Measurements from ENCODE around the gene AGPAT1.
A peak's percentile ranks its signal among the peaks of the same experiment; 100 is the strongest.
"Not testable (repeated sequence)": the region's sequence is repeated elsewhere in the genome, so short reads cannot be mapped to it uniquely, and the experiment has no call there.

Gene AGPAT1

DNA sequence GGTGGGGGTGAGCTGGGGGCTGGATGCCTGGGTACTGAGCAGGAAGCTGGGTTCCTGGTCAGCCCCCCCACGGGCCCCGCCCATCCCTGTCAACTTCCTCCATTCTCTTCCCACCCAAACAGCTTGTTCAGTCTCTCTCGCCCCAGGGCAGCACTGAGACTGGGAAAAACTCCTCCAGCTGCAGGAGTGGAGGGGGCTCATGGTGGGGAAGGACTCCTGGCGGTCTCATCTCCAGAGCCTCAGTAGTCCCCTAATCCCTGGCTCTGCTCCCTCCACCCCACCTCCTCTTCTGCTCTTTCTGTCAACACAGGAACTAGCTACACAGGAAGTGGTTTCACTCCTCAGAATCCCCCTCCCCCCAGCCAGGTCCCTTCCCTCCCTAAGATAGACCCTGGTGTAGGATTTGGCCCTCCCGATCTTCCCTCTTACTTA is 16.7 kb upstream of the AGPAT1 start, which contains the start of gene GPSM3:
Gene GPSM3, minus strand, starts transcription at position 36 of the 432 bp plus-strand sequence. CDS start 130 bp downstream, outside the sequence.
- peak within 1 kb of the TSS; percentile 97 for H3K27ac Mint-ChIP-seq
- peaks cover 59% of the 10 kb centered on the region for H3K4me1 Mint-ChIP-seq (ENCODE audit: low read depth)
- H3K36me3 Mint-ChIP-seq, result peaks cover 3% of the 10 kb centered on the region

DNA sequence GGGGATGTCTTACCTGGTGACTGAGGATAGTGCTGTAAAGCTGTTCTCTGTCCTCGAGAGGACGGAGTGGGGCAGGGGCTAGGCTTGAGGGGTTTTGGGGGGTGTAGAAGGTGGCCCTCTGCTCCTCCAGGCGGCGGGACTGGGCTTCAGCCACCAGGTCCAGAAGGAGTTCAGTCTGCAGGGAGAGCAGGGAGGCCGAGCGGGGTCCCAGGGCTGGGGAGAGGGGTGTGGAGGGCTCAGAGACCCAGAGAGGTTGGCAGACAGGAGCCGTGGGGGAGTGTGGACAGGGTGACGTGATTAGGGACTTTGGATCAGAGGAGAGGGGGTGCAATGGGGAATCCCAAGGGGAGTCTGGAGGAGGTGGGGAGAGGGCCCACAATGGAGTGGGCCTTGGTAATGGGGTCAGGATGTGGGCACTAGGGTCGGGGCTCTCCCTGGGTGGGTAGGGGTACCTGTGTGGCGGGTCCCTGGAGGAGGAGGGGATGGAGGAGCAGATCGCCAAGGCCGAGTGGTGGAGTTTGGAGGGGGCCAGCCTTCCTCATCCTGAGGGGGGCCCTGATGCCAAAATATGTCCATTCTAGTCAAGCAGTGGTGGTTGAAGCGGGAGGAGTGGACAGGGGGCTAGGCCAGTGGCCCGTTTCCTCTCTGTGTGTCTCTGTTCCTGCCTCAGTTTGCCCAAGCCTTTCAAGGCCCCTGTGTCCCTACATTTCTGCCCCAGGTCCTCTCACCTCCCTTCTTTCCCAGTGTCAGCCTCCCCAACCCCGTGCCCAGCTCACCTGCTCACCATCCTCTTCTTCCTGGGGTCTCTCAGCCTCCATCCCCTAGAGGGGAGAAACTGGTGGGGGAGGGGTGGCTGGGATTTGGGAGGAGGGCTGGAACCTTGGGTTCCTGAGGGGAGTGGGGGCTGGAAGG is 16.1 kb upstream of the AGPAT1 start:
- Mint-ChIP-seq H3K27me3 (no peaks in the 10 kb centered on the region), H3K27ac (peak overlapping the region; percentile 97), H3K36me3 (peaks cover 7% of the 10 kb centered on the region), H3K4me3 (peak overlapping the region; percentile 94), H3K9me3 (ENCODE audit: low read depth) (no peaks in the 10 kb centered on the region), H3K4me1 (ENCODE audit: low read depth) (peaks cover 65% of the 10 kb centered on the region)

More for the DNA sequence above, 16.7 kb upstream of the AGPAT1 start, which contains the start of gene GPSM3:
- no peaks in the 10 kb centered on the region for H3K9me3 Mint-ChIP-seq (ENCODE audit: low read depth)
- peak within 1 kb of the TSS; percentile 94 for H3K4me3 Mint-ChIP-seq
- H3K27me3 Mint-ChIP-seq, result no peaks in the 10 kb centered on the region

DNA sequence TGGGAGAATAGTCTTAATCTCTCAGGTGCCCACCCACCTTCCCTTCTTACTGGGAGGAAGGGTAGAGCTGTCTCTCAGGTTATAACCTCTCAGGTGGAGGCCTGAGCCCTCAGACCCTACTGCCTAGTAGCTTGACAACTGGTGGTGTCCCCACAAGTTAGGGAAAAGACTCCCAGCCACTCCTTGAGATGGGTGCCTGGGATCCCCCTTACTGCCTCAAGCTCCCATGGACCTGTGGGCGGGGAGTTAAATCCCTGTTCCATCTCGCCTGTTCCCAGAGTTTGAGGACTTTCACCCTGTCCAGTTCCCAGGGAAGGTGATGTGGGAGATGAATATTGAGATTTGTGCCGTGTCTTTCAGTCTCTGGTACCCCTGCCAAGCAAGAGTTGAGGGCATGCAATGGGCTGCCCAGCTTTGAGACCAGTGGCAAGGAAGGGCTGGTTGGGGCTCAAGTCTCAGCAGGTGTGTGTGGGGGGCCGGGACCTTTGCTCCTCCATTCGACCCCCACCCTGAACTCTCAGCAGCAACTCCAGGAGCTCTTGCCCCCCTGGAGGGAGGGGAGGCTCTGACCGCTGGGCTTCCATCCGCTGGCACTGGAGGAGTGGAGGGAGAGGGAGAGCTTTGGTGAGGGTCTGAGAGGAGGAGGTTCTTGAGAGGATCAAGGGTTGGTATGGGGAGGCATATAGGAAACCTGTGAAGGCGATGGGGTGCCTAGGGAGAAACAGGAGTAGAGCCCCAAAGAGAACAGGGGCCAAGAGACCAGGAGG is 15.2 kb upstream of the AGPAT1 start:
- H3K27me3 Mint-ChIP-seq, result no peaks in the 10 kb centered on the region
- peak overlapping the region; percentile 97 for H3K27ac Mint-ChIP-seq
- H3K4me3 Mint-ChIP-seq, result peak overlapping the region; percentile 94
- no peaks in the 10 kb centered on the region for H3K9me3 Mint-ChIP-seq (ENCODE audit: low read depth)
- H3K36me3 Mint-ChIP-seq, result peaks cover 7% of the 10 kb centered on the region
- H3K4me1 Mint-ChIP-seq (ENCODE audit: low read depth), result peaks cover 70% of the 10 kb centered on the region

DNA sequence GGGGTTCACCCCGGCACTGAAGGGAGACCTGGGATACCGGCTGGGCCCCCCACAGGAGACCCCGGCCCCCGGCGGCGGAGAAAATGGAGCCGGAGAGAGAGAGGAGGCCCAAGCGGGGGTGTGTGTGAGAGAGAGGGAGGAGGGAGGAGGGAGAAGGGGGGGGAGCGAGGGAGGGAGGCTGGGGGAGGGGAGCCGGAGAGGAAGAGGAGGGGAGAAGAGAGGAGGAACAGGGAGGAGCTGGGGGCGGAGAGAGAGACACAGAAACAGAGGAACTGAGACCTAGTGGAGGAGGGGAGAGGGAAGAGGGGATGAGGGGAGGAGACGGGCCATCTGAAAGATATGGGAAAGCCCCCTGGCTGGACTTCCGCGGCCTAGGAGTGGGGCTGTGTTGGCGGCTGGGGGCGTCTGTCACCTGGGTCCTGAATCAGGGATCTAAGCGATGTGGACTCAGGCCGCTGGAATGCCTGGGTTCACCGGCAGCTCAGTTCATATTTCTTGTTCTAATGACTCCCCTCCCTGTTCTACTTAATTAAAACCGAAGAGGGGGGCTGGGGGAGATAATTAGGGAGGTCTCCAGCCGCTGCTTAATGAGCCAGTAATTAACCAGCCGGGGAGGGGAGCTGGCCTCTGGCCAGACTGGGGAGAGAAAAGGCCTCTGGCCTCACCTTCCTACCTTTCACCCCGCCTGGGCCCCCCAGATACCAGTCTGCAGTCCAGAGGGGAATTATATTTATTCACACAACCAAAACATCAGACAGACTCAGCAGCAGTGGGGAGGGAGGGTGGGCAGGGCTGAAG is 14.4 kb upstream of the AGPAT1 start, which contains the start of gene PBX2:
Gene PBX2, minus strand, starts transcription at position 149 of the 798 bp plus-strand sequence. CDS start 287 bp downstream, outside the sequence.
- peak within 1 kb of the TSS; percentile 97 for H3K27ac Mint-ChIP-seq
- no peaks in the 10 kb centered on the region for H3K27me3 Mint-ChIP-seq
- peak within 1 kb of the TSS; percentile 95 for H3K4me3 Mint-ChIP-seq
- no peaks in the 10 kb centered on the region for H3K9me3 Mint-ChIP-seq (ENCODE audit: low read depth)
- H3K4me1 Mint-ChIP-seq (ENCODE audit: low read depth), result peaks cover 75% of the 10 kb centered on the region
- H3K36me3 Mint-ChIP-seq, result peaks cover 11% of the 10 kb centered on the region

DNA sequence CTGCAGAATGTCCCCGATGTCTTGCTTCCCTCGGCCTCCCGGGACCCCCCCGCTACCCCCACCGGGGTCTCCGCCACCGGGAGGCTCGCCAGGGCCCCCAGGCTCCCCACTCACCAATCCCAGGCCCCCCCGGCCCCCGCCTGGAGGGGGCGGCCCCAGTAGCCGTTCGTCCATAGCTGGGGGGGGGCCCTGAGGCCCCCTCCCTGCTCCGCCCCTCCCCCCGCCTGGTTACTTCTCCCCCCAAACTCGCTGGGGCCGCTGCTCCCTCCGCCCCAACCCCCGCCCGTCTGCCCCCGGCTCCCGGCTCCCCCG is 13.8 kb upstream of the AGPAT1 start:
- H3K4me3 Mint-ChIP-seq, result peak overlapping the region; percentile 95
- peaks cover 11% of the 10 kb centered on the region for H3K36me3 Mint-ChIP-seq
- H3K27ac Mint-ChIP-seq, result peak overlapping the region; percentile 94

DNA sequence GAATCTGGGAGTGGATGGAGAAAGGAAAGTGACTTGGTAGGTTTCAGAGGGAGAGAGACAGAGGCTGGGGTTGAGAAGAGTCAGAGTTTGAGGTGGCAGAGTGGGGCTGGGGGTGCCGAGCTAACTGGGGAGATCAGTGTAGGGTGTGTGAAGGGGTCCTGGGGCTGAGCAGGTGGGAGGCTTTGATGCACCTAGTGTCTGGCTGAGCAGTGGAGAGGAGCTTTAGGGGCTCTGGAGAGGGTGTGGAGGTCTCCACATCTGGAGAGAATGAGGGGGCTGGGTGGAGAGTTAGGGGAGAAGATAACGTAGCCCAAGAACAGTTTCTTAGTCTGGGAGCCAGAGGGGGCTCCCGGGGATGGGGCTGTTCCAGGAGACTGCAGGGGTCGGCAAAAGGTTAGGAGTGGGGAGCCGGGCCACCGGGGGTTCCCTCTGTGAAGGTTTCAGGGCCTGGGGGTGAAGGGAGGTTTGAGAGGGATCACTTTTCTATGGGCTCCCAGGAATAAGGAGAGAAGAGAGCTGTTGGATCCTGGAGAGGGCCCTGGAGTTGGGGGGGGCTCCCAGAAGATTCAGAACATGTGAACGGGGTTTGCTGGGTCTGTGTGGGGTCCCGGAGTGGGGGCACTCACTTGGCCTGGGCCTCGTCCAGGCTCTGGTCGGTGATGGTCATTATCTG is 13.3 kb upstream of the AGPAT1 start:
- peaks cover 68% of the 10 kb centered on the region for H3K4me1 Mint-ChIP-seq (ENCODE audit: low read depth)
- no peaks in the 10 kb centered on the region for H3K27me3 Mint-ChIP-seq
- no peaks in the 10 kb centered on the region for H3K9me3 Mint-ChIP-seq (ENCODE audit: low read depth)
- H3K27ac Mint-ChIP-seq, result peak overlapping the region; percentile 94
- H3K36me3 Mint-ChIP-seq, result peaks cover 11% of the 10 kb centered on the region
- peak overlapping the region; percentile 95 for H3K4me3 Mint-ChIP-seq

More for the DNA sequence above, 13.8 kb upstream of the AGPAT1 start:
- no peaks in the 10 kb centered on the region for H3K27me3 Mint-ChIP-seq
- H3K9me3 Mint-ChIP-seq (ENCODE audit: low read depth), result no peaks in the 10 kb centered on the region
- peaks cover 72% of the 10 kb centered on the region for H3K4me1 Mint-ChIP-seq (ENCODE audit: low read depth)

DNA sequence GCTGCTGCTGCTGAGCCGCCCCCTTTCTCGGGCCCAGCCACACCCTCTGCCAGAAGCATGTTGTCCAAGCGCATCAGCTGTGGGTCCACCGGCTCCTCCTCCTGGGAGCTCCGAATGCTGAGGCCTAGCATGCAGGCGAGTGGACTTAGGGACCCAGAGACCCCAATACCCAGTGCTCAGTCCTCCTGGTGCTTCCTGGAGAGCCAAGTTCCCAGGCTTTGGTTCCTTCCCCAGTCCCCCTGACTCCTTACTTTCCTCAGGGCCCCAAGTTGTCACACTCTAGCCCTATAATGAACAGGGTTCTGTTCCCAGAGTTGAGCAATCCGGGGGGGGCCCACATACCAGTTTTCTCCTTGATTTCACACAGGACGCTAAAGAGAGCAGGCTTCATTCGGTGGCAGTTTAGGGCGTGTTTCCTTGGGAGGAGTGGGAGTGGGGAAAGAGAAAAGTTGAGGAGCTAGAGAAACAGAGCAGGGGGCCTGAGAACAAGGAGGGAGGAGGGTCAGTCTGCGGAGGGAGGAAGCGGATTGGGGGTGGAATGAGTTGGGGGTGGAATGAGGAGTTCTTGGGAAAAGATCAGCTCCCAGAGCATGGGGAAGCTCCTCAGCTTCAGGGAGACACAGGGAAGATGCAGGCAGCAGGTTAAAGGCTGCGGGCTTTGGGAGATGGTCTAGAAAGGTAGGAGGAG is 12.6 kb upstream of the AGPAT1 start:
- Mint-ChIP-seq H3K4me3 (peak overlapping the region; percentile 95), H3K4me1 (ENCODE audit: low read depth) (peaks cover 62% of the 10 kb centered on the region), H3K9me3 (ENCODE audit: low read depth) (no peaks in the 10 kb centered on the region), H3K27ac (peak overlapping the region; percentile 94), H3K36me3 (peaks cover 11% of the 10 kb centered on the region), H3K27me3 (no peaks in the 10 kb centered on the region)

DNA sequence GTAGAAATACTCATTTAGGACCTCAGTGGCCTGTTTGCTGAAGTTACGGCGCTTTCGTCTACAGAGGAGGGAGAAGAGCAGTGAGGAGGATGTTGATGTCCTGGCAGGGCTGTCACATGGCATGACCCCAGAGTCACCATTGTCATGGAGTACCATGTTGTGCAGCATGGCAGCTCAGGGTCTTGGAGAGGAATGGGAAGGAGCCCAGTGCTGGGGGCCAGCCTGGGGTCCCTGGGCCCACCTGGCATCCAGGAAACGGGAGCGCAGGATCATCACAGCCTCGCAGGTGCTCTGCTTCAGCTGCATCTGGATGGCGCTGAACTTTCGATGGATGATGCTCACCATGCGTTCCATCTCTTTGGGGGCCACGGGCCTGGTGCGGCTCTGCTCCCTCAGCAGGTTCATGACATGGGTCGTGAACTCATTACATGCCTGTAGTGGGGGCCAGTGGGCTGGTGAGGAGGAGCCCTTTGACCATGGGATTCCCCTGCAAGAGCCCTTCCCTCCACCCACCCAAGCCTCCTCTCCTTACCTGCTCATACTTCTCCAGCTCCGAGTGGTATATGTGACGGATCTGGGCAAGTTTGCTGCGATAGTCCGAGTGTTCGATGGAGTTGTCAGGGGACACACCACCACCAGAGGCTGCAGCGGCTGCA is 12.0 kb upstream of the AGPAT1 start:
- peaks cover 11% of the 10 kb centered on the region for H3K36me3 Mint-ChIP-seq
- H3K4me1 Mint-ChIP-seq (ENCODE audit: low read depth), result peaks cover 56% of the 10 kb centered on the region
- not testable (repeated sequence) for H3K9me3 Mint-ChIP-seq (ENCODE audit: low read depth); H3K27me3 Mint-ChIP-seq
- peak overlapping the region; percentile 94 for H3K27ac Mint-ChIP-seq
- peak overlapping the region; percentile 95 for H3K4me3 Mint-ChIP-seq

DNA sequence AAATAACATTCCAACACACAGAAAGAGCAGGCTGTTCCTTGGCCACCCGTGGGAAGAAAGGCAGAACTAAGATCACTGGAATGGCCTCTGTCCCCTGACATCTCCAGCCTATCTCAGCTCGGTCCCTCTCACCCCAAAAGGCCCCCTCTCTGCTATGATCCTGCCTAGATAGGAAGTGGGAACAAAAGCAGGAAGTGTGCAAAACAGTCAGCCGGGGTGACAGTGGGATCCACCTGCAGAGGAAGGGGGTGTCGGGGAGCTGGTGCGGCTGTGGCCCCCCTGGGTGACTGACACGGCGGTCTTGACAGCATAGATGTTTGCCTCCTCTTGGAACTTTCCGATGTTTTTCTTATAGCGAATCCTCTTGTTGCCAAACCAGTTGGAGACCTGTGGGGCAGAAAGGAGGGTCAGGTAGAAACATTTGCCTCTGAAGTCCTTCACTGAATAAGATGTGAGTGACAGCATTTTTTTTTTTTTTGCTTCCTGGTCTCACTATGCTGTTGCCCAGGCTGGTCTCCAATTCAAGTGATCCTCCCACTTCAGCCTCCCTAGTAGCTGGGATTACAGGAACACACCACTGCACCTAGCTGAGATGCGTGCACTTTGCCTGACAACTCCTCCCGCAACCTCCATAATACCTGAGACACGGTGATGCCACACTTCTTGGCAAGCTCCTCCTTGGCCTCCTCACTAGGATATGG is 11.3 kb upstream of the AGPAT1 start:
- H3K27ac Mint-ChIP-seq, result peak overlapping the region; percentile 94
- H3K36me3 Mint-ChIP-seq, result peaks cover 11% of the 10 kb centered on the region
- no peaks in the 10 kb centered on the region for H3K9me3 Mint-ChIP-seq (ENCODE audit: low read depth)
- peak overlapping the region; percentile 95 for H3K4me3 Mint-ChIP-seq
- H3K4me1 Mint-ChIP-seq (ENCODE audit: low read depth), result peaks cover 56% of the 10 kb centered on the region
- no peaks in the 10 kb centered on the region for H3K27me3 Mint-ChIP-seq

DNA sequence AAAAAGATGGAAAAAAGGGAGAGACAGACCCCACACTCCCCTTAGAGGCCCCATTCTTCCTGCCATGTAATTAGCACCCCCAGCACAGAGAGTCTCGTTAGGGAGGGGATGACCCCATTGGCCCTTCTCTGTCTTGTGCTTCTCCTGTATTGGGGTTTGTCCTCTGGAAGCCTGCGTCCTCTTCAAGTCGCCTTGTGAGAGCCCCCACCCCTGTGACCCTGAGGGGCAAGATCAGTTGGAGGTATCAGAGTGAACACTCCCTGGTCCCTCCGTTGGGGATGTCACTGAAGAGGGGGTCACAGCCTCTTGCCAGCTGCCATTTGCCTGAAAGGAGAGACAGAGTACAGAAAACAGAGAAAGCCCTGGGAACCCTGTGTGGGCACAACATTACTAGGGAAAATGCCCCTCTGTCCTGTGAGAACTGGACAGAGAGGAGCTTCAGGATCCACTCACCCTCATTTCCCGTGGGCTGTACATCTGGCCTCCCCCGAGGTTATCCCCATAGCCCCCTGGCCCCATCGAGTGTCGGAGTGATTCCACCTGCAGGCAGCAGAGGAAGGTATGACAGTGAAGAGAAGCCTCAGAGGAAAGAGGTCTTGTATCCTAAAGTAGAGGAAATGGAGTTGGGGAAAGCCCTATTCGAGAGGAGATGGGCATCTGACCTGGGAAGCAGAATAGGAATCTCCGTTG is 10.4 kb upstream of the AGPAT1 start:
- Mint-ChIP-seq H3K36me3 (peaks cover 11% of the 10 kb centered on the region), H3K4me1 (ENCODE audit: low read depth) (peaks cover 54% of the 10 kb centered on the region), H3K27ac (peak overlapping the region; percentile 94), H3K4me3 (peak overlapping the region; percentile 95)
- H3K9me3 Mint-ChIP-seq (ENCODE audit: low read depth); H3K27me3 Mint-ChIP-seq: not testable (repeated sequence)

DNA sequence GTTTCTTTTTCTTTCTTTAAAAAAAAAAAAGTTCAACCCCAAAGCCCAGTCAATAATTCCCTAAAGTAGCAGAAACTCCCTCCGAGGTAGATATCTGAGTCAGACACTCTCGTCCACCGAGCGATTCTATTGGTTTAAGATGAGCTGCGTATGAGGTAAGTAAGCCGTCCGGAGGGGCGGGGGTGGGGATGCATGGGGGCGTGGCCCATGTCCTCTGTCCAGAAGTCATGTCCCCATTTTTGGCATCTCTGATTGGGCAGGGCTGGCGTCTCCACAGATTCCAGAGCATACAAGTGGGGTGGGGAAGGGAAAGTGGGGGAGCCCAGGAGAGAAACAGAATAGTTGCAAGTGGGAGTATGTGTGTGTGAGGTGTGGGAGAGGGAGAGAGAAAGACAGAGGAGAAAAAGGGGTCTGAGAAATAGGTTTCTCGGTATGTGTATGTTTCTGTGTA is 9.8 kb upstream of the AGPAT1 start:
- not testable (repeated sequence) for H3K9me3 Mint-ChIP-seq (ENCODE audit: low read depth); H3K27me3 Mint-ChIP-seq
- peak overlapping the region; percentile 94 for H3K27ac Mint-ChIP-seq
- peaks cover 13% of the 10 kb centered on the region for H3K36me3 Mint-ChIP-seq
- H3K4me1 Mint-ChIP-seq (ENCODE audit: low read depth), result peaks cover 52% of the 10 kb centered on the region
- peak overlapping the region; percentile 65 for H3K4me3 Mint-ChIP-seq

DNA sequence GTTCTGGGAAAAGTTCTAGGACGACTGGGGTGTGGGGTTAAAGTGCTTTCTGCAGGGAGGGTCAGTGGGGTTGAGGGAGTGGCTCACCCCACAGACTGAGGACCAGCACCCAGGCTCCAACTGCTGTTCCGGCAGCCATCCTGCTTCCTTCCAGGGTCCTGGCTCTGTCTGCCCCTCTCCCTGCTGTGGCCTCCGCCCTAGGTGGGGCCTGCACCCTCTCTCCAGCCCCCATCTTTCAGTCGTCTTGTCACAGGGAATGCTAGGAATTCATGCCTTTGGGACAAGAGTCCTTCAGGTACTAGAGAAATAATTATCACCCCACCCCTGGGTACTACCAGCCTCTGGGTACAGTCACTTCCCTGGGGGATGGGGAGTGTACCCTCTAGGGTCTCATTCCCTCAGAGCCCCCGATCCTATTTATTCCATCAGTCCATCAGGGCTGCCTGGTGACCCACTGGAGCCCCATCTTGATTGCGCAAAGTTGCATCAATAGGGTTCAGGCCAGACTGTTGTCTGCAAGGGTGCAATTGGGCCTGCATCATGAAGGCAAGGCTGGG is 8.3 kb upstream of the AGPAT1 start, which contains the start of gene AGER:
Gene AGER, minus strand, starts transcription at position 170 of the 557 bp plus-strand sequence. Its CDS starts 31 bp downstream, at position 139.
- no peaks in the 10 kb centered on the region for H3K27me3 Mint-ChIP-seq
- H3K27ac Mint-ChIP-seq, result peak within 1 kb of the TSS; percentile 61
- peaks cover 64% of the 10 kb centered on the region for H3K4me1 Mint-ChIP-seq (ENCODE audit: low read depth)
- H3K9me3 Mint-ChIP-seq (ENCODE audit: low read depth), result no peaks in the 10 kb centered on the region
- H3K4me3 Mint-ChIP-seq, result no peak within 1 kb of the TSS
- peaks cover 15% of the 10 kb centered on the region for H3K36me3 Mint-ChIP-seq
